Measurements from ENCODE around the gene ELOVL5. TPM values are rescaled to one million over a fixed set of nuclear protein-coding genes. Genes with fewer than 3 reads are reported as not detected.

Gene ELOVL5
- total RNA-seq, 4 donors from 2014 or later = 5.6 to 7.2 (median 6.2) TPM

- no peak overlapping the region for H3K27ac ChIP-seq
Measured at GRCh38 chr6:53295176-53295575, 53.6 kb downstream of the ELOVL5 start.

GRCh38 chr6:53294611-53295010 lies 54.1 kb downstream of the ELOVL5 start:
- no peak for DNase-seq
- in situ Hi-C loops (cut with MboI; ENCODE audit: low sequenced_read_pairs in 4 of 4) (no loop called here), intact Hi-C loops (cut with DNase I; ENCODE audit: low total_unique reads) (loop anchor here (10.0 kb wide), 1 partner anchor 120 kb away; no protein-coding TSS in a partner anchor)
- no peak for ATAC-seq
- TF ChIP-seq CTCF (IDR thresholded peaks at IDR 0.05 in 4 of 5, conservative IDR thresholded peaks at IDR 0.05 in 1 of 5) (no peak), POLR2A (IDR thresholded peaks at IDR 0.05) (no peak)
- H3K36me3 ChIP-seq = no peaks in the 10 kb centered on the region
- no peak overlapping the region for H3K4me3 ChIP-seq
- H3K4me1 ChIP-seq = peaks cover 0 to 5% of the 10 kb centered on the region in 2 donors
- no peaks in the 10 kb centered on the region for H3K9me3 ChIP-seq
- H3K27ac ChIP-seq = no peak overlapping the region
- H3K27me3 ChIP-seq = no peaks in the 10 kb centered on the region

More at GRCh38 chr6:53295176-53295575, 53.6 kb downstream of the ELOVL5 start:
- H3K9me3 ChIP-seq = no peaks in the 10 kb centered on the region
- H3K4me3 ChIP-seq = no peak overlapping the region
- in situ Hi-C loops (cut with MboI; ENCODE audit: low sequenced_read_pairs in 4 of 4) (no loop called here), intact Hi-C loops (cut with DNase I; ENCODE audit: low total_unique reads) (loop anchor here (10.0 kb wide), 1 partner anchor 120 kb away; no protein-coding TSS in a partner anchor)
- H3K4me1 ChIP-seq = peaks cover under 1 to 11% of the 10 kb centered on the region in 2 donors
- H3K27me3 ChIP-seq = no peaks in the 10 kb centered on the region
- H3K36me3 ChIP-seq = no peaks in the 10 kb centered on the region
- no peak for DNase-seq
- ATAC-seq = no peak
- TF ChIP-seq CTCF (IDR thresholded peaks at IDR 0.05 in 4 of 5, conservative IDR thresholded peaks at IDR 0.05 in 1 of 5) (no peak), POLR2A (IDR thresholded peaks at IDR 0.05) (no peak)

GRCh38 chr6:53294095-53294494 lies 54.7 kb downstream of the ELOVL5 start:
- H3K4me3 ChIP-seq = no peak overlapping the region
- no peak overlapping the region for H3K27ac ChIP-seq
- H3K36me3 ChIP-seq = no peaks in the 10 kb centered on the region
- H3K4me1 ChIP-seq = no peaks in the 10 kb centered on the region
- DNase-seq (no peak), ATAC-seq (no peak)
- TF ChIP-seq POLR2A (IDR thresholded peaks at IDR 0.05) = no peak
- TF ChIP-seq CTCF (IDR thresholded peaks at IDR 0.05 in 4 of 5, conservative IDR thresholded peaks at IDR 0.05 in 1 of 5) = peak in 3 of 5 experiments; percentile 17 to 40 (median 37)
- H3K9me3 ChIP-seq = no peaks in the 10 kb centered on the region
- intact Hi-C loops (cut with DNase I; ENCODE audit: low total_unique reads) = loop anchor here (10.0 kb wide), 1 partner anchor 119 kb away; no protein-coding TSS in a partner anchor
- in situ Hi-C loops (cut with MboI; ENCODE audit: low sequenced_read_pairs in 4 of 4) = no loop called here
- no peaks in the 10 kb centered on the region for H3K27me3 ChIP-seq

GRCh38 chr6:53293691-53294090 lies 55.1 kb downstream of the ELOVL5 start:
- Histone ChIP-seq H3K4me3 (no peak overlapping the region), H3K9me3 (no peaks in the 10 kb centered on the region), H3K4me1 (no peaks in the 10 kb centered on the region), H3K27ac (no peak overlapping the region), H3K27me3 (no peaks in the 10 kb centered on the region), H3K36me3 (no peaks in the 10 kb centered on the region)
- intact Hi-C loops (cut with DNase I; ENCODE audit: low total_unique reads) = loop anchor here (10.0 kb wide), 1 partner anchor 119 kb away; no protein-coding TSS in a partner anchor
- DNase-seq = no peak
- no peak for ATAC-seq
- TF ChIP-seq CTCF (IDR thresholded peaks at IDR 0.05 in 4 of 5, conservative IDR thresholded peaks at IDR 0.05 in 1 of 5) = no peak
- no peak for TF ChIP-seq POLR2A (IDR thresholded peaks at IDR 0.05)
- in situ Hi-C loops (cut with MboI; ENCODE audit: low sequenced_read_pairs in 4 of 4) = no loop called here

All from gastrocnemius medialis (tissue), 4 donors.